ENCODE results near the gene ZNF281. TPM values are rescaled to one million over a fixed set of nuclear protein-coding genes. Genes with fewer than 3 reads are reported as not detected.

Gene ZNF281
- total and polyA plus RNA-seq, 9 of the 15 experiments (the other 6 are each of a cell fraction or from before 2014, with no cell fraction given): 9.6 to 24.9 (median 16.5) TPM

DNA sequence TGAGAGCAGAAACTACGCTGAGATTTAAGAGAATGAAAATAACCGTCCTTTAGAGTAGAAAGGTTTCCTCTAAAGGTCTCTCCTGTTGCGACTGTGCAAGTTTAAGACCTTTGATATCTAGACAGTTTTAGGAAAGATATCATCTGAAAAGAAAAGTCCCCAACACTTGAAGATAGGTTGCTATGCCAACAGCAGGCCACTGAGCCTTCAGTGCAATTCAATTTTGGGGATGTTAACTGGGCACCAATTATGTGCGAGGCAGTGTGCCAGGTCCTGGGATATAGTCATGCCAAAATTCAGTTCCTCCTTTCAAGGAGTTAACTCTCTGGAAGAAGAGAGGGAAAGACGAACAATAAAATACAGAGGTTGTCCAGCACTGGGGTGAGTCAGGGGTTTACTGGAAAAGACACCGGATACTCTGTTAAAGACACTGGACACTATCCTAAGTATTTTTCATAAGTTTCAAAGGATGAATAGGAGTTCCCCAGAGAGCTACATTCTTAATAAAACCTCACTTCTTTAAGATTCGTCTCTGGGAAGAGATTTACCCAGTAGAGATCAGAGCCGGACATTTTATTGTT, 25.5 kb upstream of the ZNF281 start:
- no peak for FAIRE-seq
- H2AFZ ChIP-seq (ENCODE audit: low read depth, low read length): no peak overlapping the region
- no peak overlapping the region for H3K4me3 ChIP-seq
- no peaks in the 10 kb centered on the region for H3K36me3 ChIP-seq (ENCODE audit: control insufficient read depth, insufficient read depth, low read length)
- no peak overlapping the region for H3K9ac ChIP-seq (ENCODE audit: insufficient read depth in 1 of 2, low read depth in 2 of 2, low read length in 2 of 2)
- H3K27me3 ChIP-seq (ENCODE audit: control insufficient read depth in 2 of 2, insufficient read depth in 2 of 2, low read length in 2 of 2): peaks cover 6 to 27% of the 10 kb centered on the region in 2 experiments; a peak in 4 of 5 replicates
- DNase-seq (ENCODE audit: extremely low read depth in 1 of 4, low spot score in 3 of 4): no peak
- WGBS (ENCODE audit: insufficient coverage, low coverage, missing lambda C conversion rate): 0% methylated on average over 8 of the region's 8 CpGs
- no TSS peak for BruUV-seq (replicated peaks)
- H3K4me1 ChIP-seq (replicated peaks in 1 of 2; ENCODE audit: control insufficient read depth in 2 of 2, insufficient read depth in 2 of 2, low read length in 2 of 2): no peaks in the 10 kb centered on the region
- no peak for ATAC-seq
- H3K9me3 ChIP-seq (replicated peaks; ENCODE audit: control insufficient read depth, insufficient read depth, low read depth, low read length): no peaks in the 10 kb centered on the region
- no peak overlapping the region for H3K27ac ChIP-seq (ENCODE audit: extremely low read depth, low read depth, low read length)
- H3K9me1 ChIP-seq (ENCODE audit: control insufficient read depth, insufficient read depth, low read length): no peaks in the 10 kb centered on the region
- CTCF ChIA-PET (ENCODE audit: low intra/inter-chr PET ratio): no interaction called here
- no peaks in the 10 kb centered on the region for H4K20me1 ChIP-seq (replicated peaks; ENCODE audit: control insufficient read depth, insufficient read depth, low read length)
- no peaks in the 10 kb centered on the region for H3K79me2 ChIP-seq (ENCODE audit: control insufficient read depth, insufficient read depth, low read length)
- in situ Hi-C loops (cut with MboI): no loop called here
- POLR2A ChIA-PET: no interaction called here
- TF ChIP-seq RFX1 (IDR thresholded peaks at IDR 0.05) (peak; percentile 68), MYNN (IDR thresholded peaks at IDR 0.05) (peak; percentile 73; the same call in 1 of the 2 replicates), MYNN (CRISPR knock-in tag; IDR thresholded peaks at IDR 0.05) (no peak), HNRNPL (IDR thresholded peaks at IDR 0.05; ENCODE audit: low read depth, low read length) (no peak)
- H3K4me2 ChIP-seq (ENCODE audit: insufficient read depth, low read length): no peak overlapping the region
- intact Hi-C loops (cut with micrococcal nuclease): no loop called here

DNA sequence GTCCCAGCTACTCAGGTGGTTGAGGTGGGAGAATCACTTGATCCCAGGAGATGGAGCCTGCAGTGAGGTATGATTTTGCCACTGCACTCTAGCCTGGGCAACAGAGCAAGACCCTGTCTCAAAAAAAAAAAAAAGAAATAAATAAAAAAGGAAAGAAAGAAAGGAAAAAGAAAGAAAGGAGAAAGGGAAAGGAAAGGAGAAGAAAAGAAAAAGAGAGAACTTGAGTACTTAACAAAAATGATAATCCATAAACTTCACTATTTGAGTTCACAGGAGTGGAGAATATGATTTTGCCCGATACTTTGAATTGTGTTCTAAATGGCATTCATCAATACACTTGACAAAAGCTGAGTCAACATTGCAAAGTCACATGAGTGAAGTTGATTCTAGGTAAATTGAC, 23.8 kb upstream of the ZNF281 start:
- ChIA-PET POLR2A (interaction anchor here (0.7 to 0.8 kb wide), 2 partner anchors 11 to 43 kb away, joined by 3 read pairs; no protein-coding TSS in a partner anchor), CTCF (ENCODE audit: low intra/inter-chr PET ratio) (no interaction called here)
- ATAC-seq (no peak), DNase-seq (ENCODE audit: extremely low read depth in 1 of 4, low spot score in 3 of 4) (no peak), FAIRE-seq (no peak)
- BruUV-seq (replicated peaks): no TSS peak
- no peaks in the 10 kb centered on the region for H4K20me1 ChIP-seq (replicated peaks; ENCODE audit: control insufficient read depth, insufficient read depth, low read length)
- H2AFZ ChIP-seq (ENCODE audit: low read depth, low read length): no peak overlapping the region
- H3K4me3 ChIP-seq: no peak overlapping the region
- TF ChIP-seq, protein P1, sequence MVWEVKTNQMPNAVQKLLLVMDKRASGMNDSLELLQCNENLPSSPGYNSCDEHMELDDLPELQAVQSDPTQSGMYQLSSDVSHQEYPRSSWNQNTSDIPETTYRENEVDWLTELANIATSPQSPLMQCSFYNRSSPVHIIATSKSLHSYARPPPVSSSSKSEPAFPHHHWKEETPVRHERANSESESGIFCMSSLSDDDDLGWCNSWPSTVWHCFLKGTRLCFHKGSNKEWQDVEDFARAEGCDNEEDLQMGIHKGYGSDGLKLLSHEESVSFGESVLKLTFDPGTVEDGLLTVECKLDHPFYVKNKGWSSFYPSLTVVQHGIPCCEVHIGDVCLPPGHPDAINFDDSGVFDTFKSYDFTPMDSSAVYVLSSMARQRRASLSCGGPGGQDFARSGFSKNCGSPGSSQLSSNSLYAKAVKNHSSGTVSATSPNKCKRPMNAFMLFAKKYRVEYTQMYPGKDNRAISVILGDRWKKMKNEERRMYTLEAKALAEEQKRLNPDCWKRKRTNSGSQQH (CRISPR knock-in tag; IDR thresholded peaks at IDR 0.05): no peak
- TF ChIP-seq, protein P2, sequence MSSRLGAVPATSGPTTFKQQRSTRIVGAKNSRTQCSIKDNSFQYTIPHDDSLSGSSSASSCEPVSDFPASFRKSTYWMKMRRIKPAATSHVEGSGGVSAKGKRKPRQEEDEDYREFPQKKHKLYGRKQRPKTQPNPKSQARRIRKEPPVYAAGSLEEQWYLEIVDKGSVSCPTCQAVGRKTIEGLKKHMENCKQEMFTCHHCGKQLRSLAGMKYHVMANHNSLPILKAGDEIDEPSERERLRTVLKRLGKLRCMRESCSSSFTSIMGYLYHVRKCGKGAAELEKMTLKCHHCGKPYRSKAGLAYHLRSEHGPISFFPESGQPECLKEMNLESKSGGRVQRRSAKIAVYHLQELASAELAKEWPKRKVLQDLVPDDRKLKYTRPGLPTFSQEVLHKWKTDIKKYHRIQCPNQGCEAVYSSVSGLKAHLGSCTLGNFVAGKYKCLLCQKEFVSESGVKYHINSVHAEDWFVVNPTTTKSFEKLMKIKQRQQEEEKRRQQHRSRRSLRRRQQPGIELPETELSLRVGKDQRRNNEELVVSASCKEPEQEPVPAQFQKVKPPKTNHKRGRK (tag; IDR thresholded peaks at IDR 0.05): peak; percentile 52
- no peak for TF ChIP-seq SMAD3 (CRISPR knock-in tag; conservative IDR thresholded peaks at IDR 0.05)
- no peak overlapping the region for H3K4me2 ChIP-seq (ENCODE audit: insufficient read depth, low read length)
- no peak overlapping the region for H3K27ac ChIP-seq (ENCODE audit: extremely low read depth, low read depth, low read length)
- H3K27me3 ChIP-seq (ENCODE audit: control insufficient read depth in 2 of 2, insufficient read depth in 2 of 2, low read length in 2 of 2): peaks cover 6 to 20% of the 10 kb centered on the region in 2 experiments; a peak in 4 of 5 replicates
- WGBS (ENCODE audit: insufficient coverage, low coverage, missing lambda C conversion rate): 6% methylated on average over 1 of the region's 1 CpG
- in situ Hi-C loops (cut with MboI) (no loop called here), intact Hi-C loops (cut with micrococcal nuclease) (no loop called here)
- no peaks in the 10 kb centered on the region for H3K79me2 ChIP-seq (ENCODE audit: control insufficient read depth, insufficient read depth, low read length)
- H3K9me1 ChIP-seq (ENCODE audit: control insufficient read depth, insufficient read depth, low read length): no peaks in the 10 kb centered on the region
- no peaks in the 10 kb centered on the region for H3K9me3 ChIP-seq (replicated peaks; ENCODE audit: control insufficient read depth, insufficient read depth, low read depth, low read length)
- no peaks in the 10 kb centered on the region for H3K4me1 ChIP-seq (replicated peaks in 1 of 2; ENCODE audit: control insufficient read depth in 2 of 2, insufficient read depth in 2 of 2, low read length in 2 of 2)
- H3K9ac ChIP-seq (ENCODE audit: insufficient read depth in 1 of 2, low read depth in 2 of 2, low read length in 2 of 2): no peak overlapping the region
- no peaks in the 10 kb centered on the region for H3K36me3 ChIP-seq (ENCODE audit: control insufficient read depth, insufficient read depth, low read length)

Data from K562 (cell line).